K562 (cell line): ENCODE measurements around the gene EEF2K. TPM values are rescaled to one million over a fixed set of nuclear protein-coding genes. Genes with fewer than 3 reads are reported as not detected.

Source experiments
- BRF2 ChIP-seq: IDR thresholded peaks from 3 replicates; pipeline ENCODE4 v1.6.1; 2011; ENCODE audit warnings: borderline replicate concordance, mild to moderate bottlenecking; ENCODE audit not compliant: insufficient read length, insufficient read depth
- DNMT1 ChIP-seq: fragments of 450-650 bp; IDR thresholded peaks from 2 replicates; pipeline ENCODE4 v1.6.1; 2016; ENCODE audit warnings: antibody characterized with exemption, mild to moderate bottlenecking
- ESRRA ChIP-seq: fragments of 450-650 bp; IDR thresholded peaks from 2 replicates; pipeline ENCODE4 v1.6.1; 2014; ENCODE audit warnings: low read depth, mild to moderate bottlenecking, moderate library complexity, borderline replicate concordance
- FIP1L1 ChIP-seq: fragments of 200-400 bp; formaldehyde crosslinking; IDR thresholded peaks from 2 replicates; pipeline ENCODE4 v1.6.1; 2018; ENCODE audit warnings: mild to moderate bottlenecking, low read depth, low read length; ENCODE audit not compliant: poor library complexity, severe bottlenecking
- MCM3 ChIP-seq: fragments of 450-650 bp; IDR thresholded peaks from 2 replicates; pipeline ENCODE4 v1.6.1; 2016
- OTX1 ChIP-seq: fragments of 450-650 bp; formaldehyde crosslinking; IDR thresholded peaks from 2 replicates; pipeline ENCODE4 v1.4.0; 2022; ENCODE audit warnings: mild to moderate bottlenecking
- RUNX1 ChIP-seq: sonication (generic); IDR thresholded peaks from 2 replicates; pipeline ENCODE4 v1.6.1; 2016; ENCODE audit warnings: antibody characterized with exemption, low read depth
- SRF ChIP-seq, 2 experiments: fragments of 250-450, 450-650 bp in 1 of 2; sonication (Bioruptor Pico) in 1 of 2; sonication (generic) in 1 of 2; formaldehyde crosslinking; IDR thresholded peaks; 2 replicates each; pipeline versions ENCODE4 v1.5.0 to v1.5.1; 2020 to 2022; ENCODE audit warnings: mild to moderate bottlenecking in 1 of 2, missing genetic modification reagents in 1 of 2
- TCF7L2 ChIP-seq: fragments of 150-350 bp; IDR thresholded peaks from 2 replicates; pipeline ENCODE4 v1.6.1; 2016; ENCODE audit warnings: low read depth, mild to moderate bottlenecking, low read length, moderate library complexity
- THRAP3 ChIP-seq: fragments of 450-650 bp; IDR thresholded peaks from 2 replicates; pipeline ENCODE4 v1.6.1; 2016; ENCODE audit warnings: mild to moderate bottlenecking, inconsistent platforms, borderline replicate concordance
- ZBTB33 ChIP-seq: sonication (generic); formaldehyde crosslinking; IDR thresholded peaks from 2 replicates; pipeline ENCODE4 v1.8.1; 2023; ENCODE audit warnings: mild to moderate bottlenecking, missing genetic modification reagents
- ZBTB40 ChIP-seq, 2 experiments: fragments of 450-650 bp in 1 of 2; sonication (generic) in 1 of 2; formaldehyde crosslinking in 1 of 2; IDR thresholded peaks; 2 replicates each; pipeline versions ENCODE4 v1.7.1 to v1.9.0; 2016 to 2022; ENCODE audit warnings: inconsistent platforms in 1 of 2, mild to moderate bottlenecking in 1 of 2, missing genetic modification reagents in 1 of 2
- ZNF143 ChIP-seq: sonication (generic); formaldehyde crosslinking; IDR thresholded peaks from 2 replicates; pipeline ENCODE4 v1.9.0; 2022; ENCODE audit warnings: mild to moderate bottlenecking, missing genetic modification reagents
- polyA plus RNA-seq, 8 experiments: library from polyadenylated mRNA; depleted of rRNA in 4 of 8; stranded (reverse) in 5 of 8; unstranded in 3 of 8; fragments of >200 nt; fragmentation: Nextera tagmentation in 2 of 8; fragmentation: Illumina TruSeq in 1 of 8; extraction: Ambion mirVana in 2 of 8; extraction: Trizol in 1 of 8; gene quantifications; 2 replicates each; pipeline versions ENCODE4 v1.2.1 to v1.2.3, GENCODE V29; 2011 to 2014; ENCODE audit warnings: inconsistent platforms in 1 of 8, missing spikeins in 1 of 8
- total RNA-seq, 7 experiments: library from RNA; depleted of rRNA in 6 of 7; stranded (reverse); fragments of >200 nt in 6 of 7; fragmentation: Illumina TruSeq in 2 of 7; extraction: Trizol in 2 of 7; gene quantifications; 2 replicates each; pipeline versions ENCODE4 v1.2.1 to v1.2.3, GENCODE V29; 2011 to 2021; ENCODE audit warnings: low replicate concordance in 1 of 7

The EEF2K gene
- total and polyA plus RNA-seq, 9 of the 15 experiments (the other 6 are each of a cell fraction or from before 2014, with no cell fraction given): 3.0 to 35.2 (median 12.2) TPM

- TF ChIP-seq BRF2 (no peak), THRAP3 (no peak), TCF7L2 (no peak), SRF (CRISPR knock-in tag; IDR thresholded peaks at IDR 0.05) (no peak; a peak in 1 of 4 replicates), FIP1L1 (peak; percentile 91), OTX1 (CRISPR knock-in tag) (no peak), ZBTB33 (CRISPR knock-in tag) (peak; percentile 86), ZBTB40 (IDR thresholded peaks at IDR 0.05) (peak; percentile 90), ZBTB40 (CRISPR knock-in tag; IDR thresholded peaks at IDR 0.05) (0 out of 2 replicates have a peak, but pooled peaks have one; percentile 26), MCM3 (no peak), DNMT1 (no peak), ZNF143 (CRISPR knock-in tag) (no peak), RUNX1 (0 out of 2 replicates have a peak, but pooled peaks have one; percentile 69), ESRRA (peak; percentile 69)
Observed at GRCh38 chr16:22206013-22206841, at the start of gene EEF2K (continued).
